ENCODE results near the gene ZNF423.

DNA sequence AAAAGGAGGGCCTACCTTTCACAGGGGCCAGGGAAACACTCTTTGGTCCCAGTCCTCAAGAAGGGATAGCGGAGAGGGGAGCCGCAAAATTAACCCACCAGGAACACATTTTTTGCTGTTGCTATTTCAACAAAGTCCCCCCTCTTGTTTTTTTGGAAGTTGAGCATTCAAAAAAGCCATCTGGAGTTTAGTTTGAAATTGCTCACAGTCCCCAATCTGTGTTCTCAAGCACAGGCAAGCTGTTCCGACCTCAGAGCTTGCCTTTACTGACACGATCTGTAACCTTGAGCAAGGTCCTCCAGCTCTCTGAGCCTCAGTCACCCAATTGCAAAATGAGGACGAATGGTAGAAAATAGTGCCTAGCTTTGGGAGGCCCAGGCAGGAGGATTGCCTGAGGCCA is 131.1 kb downstream of the ZNF423 start:
- no peak for TF ChIP-seq MAX (IDR thresholded peaks at IDR 0.05; ENCODE audit: low read depth)
- TF ChIP-seq, protein P1, sequence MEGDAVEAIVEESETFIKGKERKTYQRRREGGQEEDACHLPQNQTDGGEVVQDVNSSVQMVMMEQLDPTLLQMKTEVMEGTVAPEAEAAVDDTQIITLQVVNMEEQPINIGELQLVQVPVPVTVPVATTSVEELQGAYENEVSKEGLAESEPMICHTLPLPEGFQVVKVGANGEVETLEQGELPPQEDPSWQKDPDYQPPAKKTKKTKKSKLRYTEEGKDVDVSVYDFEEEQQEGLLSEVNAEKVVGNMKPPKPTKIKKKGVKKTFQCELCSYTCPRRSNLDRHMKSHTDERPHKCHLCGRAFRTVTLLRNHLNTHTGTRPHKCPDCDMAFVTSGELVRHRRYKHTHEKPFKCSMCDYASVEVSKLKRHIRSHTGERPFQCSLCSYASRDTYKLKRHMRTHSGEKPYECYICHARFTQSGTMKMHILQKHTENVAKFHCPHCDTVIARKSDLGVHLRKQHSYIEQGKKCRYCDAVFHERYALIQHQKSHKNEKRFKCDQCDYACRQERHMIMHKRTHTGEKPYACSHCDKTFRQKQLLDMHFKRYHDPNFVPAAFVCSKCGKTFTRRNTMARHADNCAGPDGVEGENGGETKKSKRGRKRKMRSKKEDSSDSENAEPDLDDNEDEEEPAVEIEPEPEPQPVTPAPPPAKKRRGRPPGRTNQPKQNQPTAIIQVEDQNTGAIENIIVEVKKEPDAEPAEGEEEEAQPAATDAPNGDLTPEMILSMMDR (IDR thresholded peaks at IDR 0.05): no peak
- no peak for TF ChIP-seq RAD21 (IDR thresholded peaks at IDR 0.05; ENCODE audit: low read length)
- TF ChIP-seq RCOR1 (IDR thresholded peaks at IDR 0.05; ENCODE audit: low read length): no peak
